Sigmoid colon (tissue), 4 donors: ENCODE data around the gene DHX15.

ENCODE experiments used
- EP300 ChIP-seq, 4 donors: sonication (generic); formaldehyde crosslinking; IDR thresholded peaks; one replicate each; pipeline ENCODE4 v1.6.1; 2017; ENCODE audit warnings: antibody characterized with exemption in 4 of 4
- POLR2A ChIP-seq, 2 donors: fragments of 450-650 bp; IDR thresholded peaks; one replicate each; pipeline ENCODE4 v1.6.1; 2016; ENCODE audit warnings: antibody characterized with exemption in 2 of 2, mild to moderate bottlenecking in 2 of 2, moderate library complexity in 2 of 2
- POLR2AphosphoS5 ChIP-seq, 4 donors: sonication (generic); formaldehyde crosslinking; IDR thresholded peaks; one replicate each; pipeline ENCODE4 v1.6.1; 2017; ENCODE audit warnings: antibody characterized with exemption in 4 of 4
- TF ChIP-seq, protein P1 (sequence below), 4 experiments: fragments of 450-650 bp in 3 of 4; fragments of 200-600 bp in 1 of 4; IDR thresholded peaks; one replicate each; pipeline ENCODE4 v1.5.1; 2016 to 2019; ENCODE audit warnings: antibody characterized with exemption in 4 of 4, mild to moderate bottlenecking in 3 of 4, moderate library complexity in 2 of 4

DNA sequence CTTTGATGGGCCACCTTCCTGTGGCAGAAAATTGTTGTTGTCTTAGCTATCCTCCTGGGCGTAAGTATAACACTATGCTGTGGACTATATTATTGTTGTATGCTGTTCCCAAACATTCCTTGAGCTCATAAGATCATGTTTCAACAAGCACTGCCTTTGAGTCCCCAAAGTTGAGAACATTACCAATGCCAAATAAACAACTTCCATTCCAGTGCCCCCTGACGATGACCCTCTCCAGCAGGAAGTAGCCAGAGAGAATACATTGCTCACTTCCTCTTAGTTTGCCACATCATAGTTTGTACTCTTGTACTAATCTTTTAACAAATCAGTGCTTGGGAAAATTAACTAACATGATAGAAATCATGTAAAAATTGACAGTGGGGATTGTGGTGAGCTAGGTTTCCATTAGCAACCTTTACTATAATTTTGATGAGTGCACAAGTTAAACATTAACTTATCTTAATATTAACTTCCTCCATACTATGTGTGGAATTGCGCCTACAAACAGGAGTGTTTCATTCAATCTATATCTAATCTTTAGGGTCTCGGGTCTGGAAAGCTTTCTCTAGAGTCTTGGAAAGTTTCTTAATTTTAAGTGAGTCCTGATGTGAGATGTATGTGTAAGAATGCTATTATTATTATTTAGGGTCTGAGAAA is 20.3 kb upstream of the DHX15 start:
- TF ChIP-seq, protein P1, sequence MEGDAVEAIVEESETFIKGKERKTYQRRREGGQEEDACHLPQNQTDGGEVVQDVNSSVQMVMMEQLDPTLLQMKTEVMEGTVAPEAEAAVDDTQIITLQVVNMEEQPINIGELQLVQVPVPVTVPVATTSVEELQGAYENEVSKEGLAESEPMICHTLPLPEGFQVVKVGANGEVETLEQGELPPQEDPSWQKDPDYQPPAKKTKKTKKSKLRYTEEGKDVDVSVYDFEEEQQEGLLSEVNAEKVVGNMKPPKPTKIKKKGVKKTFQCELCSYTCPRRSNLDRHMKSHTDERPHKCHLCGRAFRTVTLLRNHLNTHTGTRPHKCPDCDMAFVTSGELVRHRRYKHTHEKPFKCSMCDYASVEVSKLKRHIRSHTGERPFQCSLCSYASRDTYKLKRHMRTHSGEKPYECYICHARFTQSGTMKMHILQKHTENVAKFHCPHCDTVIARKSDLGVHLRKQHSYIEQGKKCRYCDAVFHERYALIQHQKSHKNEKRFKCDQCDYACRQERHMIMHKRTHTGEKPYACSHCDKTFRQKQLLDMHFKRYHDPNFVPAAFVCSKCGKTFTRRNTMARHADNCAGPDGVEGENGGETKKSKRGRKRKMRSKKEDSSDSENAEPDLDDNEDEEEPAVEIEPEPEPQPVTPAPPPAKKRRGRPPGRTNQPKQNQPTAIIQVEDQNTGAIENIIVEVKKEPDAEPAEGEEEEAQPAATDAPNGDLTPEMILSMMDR (IDR thresholded peaks at IDR 0.05), result no peak
- no peak for TF ChIP-seq POLR2AphosphoS5 (IDR thresholded peaks at IDR 0.05)
- no peak for TF ChIP-seq POLR2A (IDR thresholded peaks at IDR 0.05)
- no peak for TF ChIP-seq EP300 (IDR thresholded peaks at IDR 0.05)
